Vagina (tissue), 2 donors: ENCODE data around the gene MTCL3.

Experiments used
- DNase-seq, 2 donors: peaks; one replicate each; pipeline ENCODE4 v3.0.0-alpha.2; 2017; ENCODE audit errors: extremely low spot score in 2 of 2
- H3K27ac ChIP-seq: fragments of 200-600 bp; sonication (generic); one replicate; pipeline ENCODE4 v1.5.1; 2019
- H3K27me3 ChIP-seq: fragments of 200-600 bp; sonication (generic); one replicate; pipeline ENCODE4 v1.5.1; 2019
- H3K36me3 ChIP-seq, 2 donors: fragments of 200-600 bp; sonication (generic); one replicate each; pipeline ENCODE4 v1.5.1; 2017 to 2019
- H3K4me1 ChIP-seq: fragments of 200-600 bp; sonication (generic); one replicate; pipeline ENCODE4 v1.5.1; 2019
- H3K4me3 ChIP-seq, 2 donors: fragments of 200-600 bp; sonication (generic); 1 replicate in 1 of 2; 2 replicates in 1 of 2; pipeline ENCODE4 v1.5.1; 2016 to 2019
- H3K9me3 ChIP-seq: fragments of 200-600 bp; sonication (generic); one replicate; pipeline ENCODE4 v1.5.1; 2019
- CTCF ChIP-seq, 3 experiments: fragments of 450-650 bp in 2 of 3; fragments of 200-600 bp in 1 of 3; sonication (generic) in 1 of 3; IDR thresholded peaks; one replicate each; pipeline ENCODE4 v1.5.1; 2017 to 2019; ENCODE audit warnings: antibody characterized with exemption in 3 of 3, mild to moderate bottlenecking in 2 of 3, moderate library complexity in 2 of 3
- POLR2A ChIP-seq, 2 donors: fragments of 450-650 bp; IDR thresholded peaks; one replicate each; pipeline ENCODE4 v1.6.1; 2017; ENCODE audit warnings: antibody characterized with exemption in 2 of 2, mild to moderate bottlenecking in 2 of 2, moderate library complexity in 2 of 2
- POLR2AphosphoS5 ChIP-seq, 2 donors: sonication (generic); formaldehyde crosslinking; IDR thresholded peaks; one replicate each; pipeline ENCODE4 v1.9.0; 2017; ENCODE audit warnings: antibody characterized with exemption in 2 of 2, mild to moderate bottlenecking in 2 of 2, low read depth in 1 of 2; ENCODE audit not compliant: insufficient read depth in 1 of 2
- intact Hi-C: fragments of 100-400 bp; cut with DNase I; formaldehyde crosslinking; loops from one replicate; pipeline ENCODE4 v1.15.1; 2023

The MTCL3 gene

GRCh38 chr6:127483399-127484055 lies 35.6 kb downstream of the MTCL3 start:
- intact Hi-C loops = no loop called here
- H3K9me3 ChIP-seq = no peaks in the 10 kb centered on the region
- H3K27me3 ChIP-seq = no peaks in the 10 kb centered on the region
- H3K4me3 ChIP-seq = no peak overlapping the region
- H3K4me1 ChIP-seq = peaks cover 4% of the 10 kb centered on the region
- no peak overlapping the region for H3K27ac ChIP-seq
- TF ChIP-seq POLR2AphosphoS5 (IDR thresholded peaks at IDR 0.05; ENCODE audit: insufficient read depth in 1 of 2, low read depth in 1 of 2) (no peak), CTCF (IDR thresholded peaks at IDR 0.05) (no peak), POLR2A (IDR thresholded peaks at IDR 0.05) (no peak)
- DNase-seq = no peak
- no peaks in the 10 kb centered on the region for H3K36me3 ChIP-seq

- intact Hi-C loops = no loop called here
- H3K4me1 ChIP-seq = peaks cover 4% of the 10 kb centered on the region
- H3K27me3 ChIP-seq = no peaks in the 10 kb centered on the region
- no peaks in the 10 kb centered on the region for H3K9me3 ChIP-seq
- H3K36me3 ChIP-seq = no peaks in the 10 kb centered on the region
- TF ChIP-seq CTCF (IDR thresholded peaks at IDR 0.05) (no peak), POLR2A (IDR thresholded peaks at IDR 0.05) (no peak), POLR2AphosphoS5 (IDR thresholded peaks at IDR 0.05; ENCODE audit: insufficient read depth in 1 of 2, low read depth in 1 of 2) (no peak)
- H3K4me3 ChIP-seq = no peak overlapping the region
- no peak overlapping the region for H3K27ac ChIP-seq
- no peak for DNase-seq
Measured at GRCh38 chr6:127482325-127482724, 36.8 kb downstream of the MTCL3 start.

GRCh38 chr6:127481628-127482027 lies 37.5 kb downstream of the MTCL3 start:
- no peak for TF ChIP-seq POLR2AphosphoS5 (IDR thresholded peaks at IDR 0.05; ENCODE audit: insufficient read depth in 1 of 2, low read depth in 1 of 2)
- no peak for TF ChIP-seq CTCF (IDR thresholded peaks at IDR 0.05)
- no peak for TF ChIP-seq POLR2A (IDR thresholded peaks at IDR 0.05)
- no peak for DNase-seq
- H3K27me3 ChIP-seq = no peaks in the 10 kb centered on the region
- no peaks in the 10 kb centered on the region for H3K36me3 ChIP-seq
- intact Hi-C loops = no loop called here
- H3K4me3 ChIP-seq = no peak overlapping the region
- H3K4me1 ChIP-seq = peaks cover 4% of the 10 kb centered on the region
- no peak overlapping the region for H3K27ac ChIP-seq
- no peaks in the 10 kb centered on the region for H3K9me3 ChIP-seq

- no peak overlapping the region for H3K27ac ChIP-seq
- DNase-seq = no peak
- H3K36me3 ChIP-seq = no peaks in the 10 kb centered on the region
- intact Hi-C loops = no loop called here
- peaks cover 4% of the 10 kb centered on the region for H3K4me1 ChIP-seq
- H3K4me3 ChIP-seq = no peak overlapping the region
- no peak for TF ChIP-seq CTCF (IDR thresholded peaks at IDR 0.05)
- no peak for TF ChIP-seq POLR2AphosphoS5 (IDR thresholded peaks at IDR 0.05; ENCODE audit: insufficient read depth in 1 of 2, low read depth in 1 of 2)
- TF ChIP-seq POLR2A (IDR thresholded peaks at IDR 0.05) = no peak
- H3K9me3 ChIP-seq = no peaks in the 10 kb centered on the region
- H3K27me3 ChIP-seq = no peaks in the 10 kb centered on the region
Measured at GRCh38 chr6:127481111-127481510, 38.0 kb downstream of the MTCL3 start.

- Histone ChIP-seq H3K4me3 (no peak overlapping the region), H3K27me3 (no peaks in the 10 kb centered on the region), H3K36me3 (peaks cover 0 to 3% of the 10 kb centered on the region in 2 donors), H3K4me1 (no peaks in the 10 kb centered on the region), H3K9me3 (no peaks in the 10 kb centered on the region), H3K27ac (no peak overlapping the region)
- no peak for DNase-seq
- no peak for TF ChIP-seq POLR2A (IDR thresholded peaks at IDR 0.05)
- no peak for TF ChIP-seq POLR2AphosphoS5 (IDR thresholded peaks at IDR 0.05; ENCODE audit: insufficient read depth in 1 of 2, low read depth in 1 of 2)
- no peak for TF ChIP-seq CTCF (IDR thresholded peaks at IDR 0.05)
- intact Hi-C loops = no loop called here
Measured at GRCh38 chr6:127477658-127478057, 41.5 kb downstream of the MTCL3 start.
